NCI-H146 treated with DMSO at 0.1 percent for 48 hours (cell line): ENCODE measurements around the gene CLIC2.

Experiments used
- DNase-seq: peaks from one replicate; lab custom pipeline; 2025; ENCODE audit not compliant: unreplicated experiment; lab: John Stamatoyannopoulos, UW

CLIC2 gene

GRCh38 chrX:155263854-155264628 lies 70.4 kb downstream of the CLIC2 start, which contains the start of gene RAB39B:
RAB39B (minus strand) TSS chrX:155264491; CDS start chrX:155264288, 203 bp downstream.
- peak; percentile 45 for DNase-seq

- DNase-seq = peak; percentile 28
These were observed 71.3 kb downstream of the CLIC2 start for GRCh38 chrX:155262970-155263754.

GRCh38 chrX:155259752-155260151 lies 74.7 kb downstream of the CLIC2 start:
- DNase-seq = no peak

- no peak for DNase-seq
These were observed 83.0 kb downstream of the CLIC2 start for GRCh38 chrX:155251391-155251790.

- no peak for DNase-seq
These were observed 86.9 kb downstream of the CLIC2 start for GRCh38 chrX:155247497-155247896.

GRCh38 chrX:155246748-155247147 lies 87.7 kb downstream of the CLIC2 start:
- no peak for DNase-seq

GRCh38 chrX:155242300-155242699 lies 92.1 kb downstream of the CLIC2 start:
- no peak for DNase-seq

GRCh38 chrX:155237719-155238118 lies 96.7 kb downstream of the CLIC2 start:
- no peak for DNase-seq

GRCh38 chrX:155235891-155236290 lies 98.5 kb downstream of the CLIC2 start:
- no peak for DNase-seq

GRCh38 chrX:155231163-155231562 lies 103.3 kb downstream of the CLIC2 start:
- no peak for DNase-seq
